NCI-H1694 treated with DMSO at 0.1 percent for 48 hours (cell line): ENCODE data around the gene FGF8.

ENCODE experiments used
- DNase-seq: peaks from one replicate; lab custom pipeline; 2025; lab: John Stamatoyannopoulos, UW

Gene FGF8

DNA sequence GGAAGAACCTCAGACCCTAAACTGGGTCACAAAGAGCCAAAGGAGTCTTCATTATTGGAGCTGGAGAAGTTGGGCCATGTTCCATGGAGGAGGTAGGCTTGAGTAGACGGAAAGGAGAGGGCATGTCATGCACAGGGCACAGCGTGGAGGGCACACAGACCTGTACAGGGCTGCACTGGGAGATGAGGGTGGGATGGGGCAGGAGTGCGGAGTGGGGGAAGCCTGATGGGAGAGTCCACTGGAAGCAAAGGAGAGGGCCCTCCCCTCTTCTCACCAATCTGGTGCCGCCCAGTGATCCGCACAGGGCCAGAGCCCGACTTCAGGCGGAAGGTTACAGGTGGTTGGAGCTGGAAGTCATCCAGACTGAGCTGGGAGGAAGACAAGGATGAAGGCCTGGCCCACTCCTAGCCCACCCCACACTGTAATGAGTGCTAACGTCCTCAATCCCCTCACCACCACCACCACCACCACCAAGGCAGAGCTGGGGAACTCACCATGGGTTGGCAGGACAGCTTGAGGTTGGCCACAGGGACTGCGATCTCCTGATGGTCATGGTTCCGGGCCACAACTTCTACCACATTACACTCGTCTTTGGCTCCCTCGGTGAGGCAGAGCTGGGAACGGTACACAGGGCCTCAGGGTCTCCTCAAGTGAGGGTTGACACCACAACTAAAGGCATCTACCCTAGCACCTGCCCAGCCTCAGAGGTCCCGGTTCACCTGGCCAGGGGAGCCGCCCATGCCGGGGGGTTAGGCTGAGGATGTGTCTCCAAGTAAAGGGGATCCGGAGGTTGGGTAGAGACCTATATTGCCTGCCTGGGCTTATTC, 6.3 kb upstream of the FGF8 start:
- no peak for DNase-seq

DNA sequence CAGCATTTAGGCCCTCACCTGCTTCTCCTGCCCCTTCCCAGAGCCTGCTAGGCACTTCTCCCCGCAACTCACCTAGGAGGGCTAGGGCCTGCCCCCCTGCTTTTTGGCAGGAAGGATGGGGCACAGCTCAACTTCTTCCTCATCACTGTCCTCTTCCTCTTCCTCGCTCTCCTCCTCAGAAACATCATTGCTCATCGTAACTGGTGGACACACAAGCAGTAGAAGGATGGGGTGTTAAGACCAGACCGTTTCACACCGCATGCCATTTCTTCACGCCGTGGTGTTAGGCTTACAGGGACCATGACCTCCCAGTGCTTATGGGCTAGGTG, 5.7 kb upstream of the FGF8 start:
- no peak for DNase-seq

DNA sequence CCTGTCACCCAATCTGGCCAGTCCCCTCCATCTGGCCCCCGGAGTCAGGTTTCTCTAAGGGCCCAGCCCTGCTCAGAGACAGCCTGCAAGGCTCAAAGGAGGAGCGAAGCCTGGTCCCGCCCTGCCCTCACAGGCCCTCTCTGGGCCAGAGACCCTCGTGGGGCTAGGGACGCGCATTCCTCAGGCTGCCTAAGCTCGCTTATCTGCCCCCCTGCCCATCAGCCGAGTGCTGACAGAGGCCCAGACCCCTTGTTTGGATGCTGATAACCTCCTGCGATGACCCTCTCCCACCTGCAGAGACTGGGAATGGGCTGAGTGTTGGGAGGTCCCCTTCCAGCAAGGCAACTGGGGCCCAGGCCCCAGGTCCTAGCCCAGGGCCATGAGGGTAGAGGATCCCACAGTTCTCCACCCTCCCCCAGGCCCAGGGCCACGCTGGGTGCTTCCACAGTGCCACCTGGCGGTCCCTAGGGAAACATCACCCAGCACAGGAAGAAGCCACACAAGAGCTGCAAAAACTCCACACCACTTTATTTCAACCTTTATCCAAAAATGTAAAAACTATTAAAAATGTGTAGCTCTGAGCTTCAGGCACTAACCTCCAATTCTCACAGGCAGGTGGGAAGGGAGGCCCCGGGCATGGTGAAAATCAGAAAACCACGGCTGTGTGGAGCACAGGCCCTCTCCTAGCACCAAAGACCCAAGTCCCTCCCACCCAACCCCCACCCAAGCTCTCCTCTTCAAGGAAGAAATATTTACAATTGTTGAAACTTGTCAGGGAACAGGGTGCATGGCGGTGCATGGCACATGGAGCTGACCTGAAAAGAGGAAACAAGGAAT, 5.1 kb upstream of the FGF8 start:
- peak; percentile 68 for DNase-seq

DNA sequence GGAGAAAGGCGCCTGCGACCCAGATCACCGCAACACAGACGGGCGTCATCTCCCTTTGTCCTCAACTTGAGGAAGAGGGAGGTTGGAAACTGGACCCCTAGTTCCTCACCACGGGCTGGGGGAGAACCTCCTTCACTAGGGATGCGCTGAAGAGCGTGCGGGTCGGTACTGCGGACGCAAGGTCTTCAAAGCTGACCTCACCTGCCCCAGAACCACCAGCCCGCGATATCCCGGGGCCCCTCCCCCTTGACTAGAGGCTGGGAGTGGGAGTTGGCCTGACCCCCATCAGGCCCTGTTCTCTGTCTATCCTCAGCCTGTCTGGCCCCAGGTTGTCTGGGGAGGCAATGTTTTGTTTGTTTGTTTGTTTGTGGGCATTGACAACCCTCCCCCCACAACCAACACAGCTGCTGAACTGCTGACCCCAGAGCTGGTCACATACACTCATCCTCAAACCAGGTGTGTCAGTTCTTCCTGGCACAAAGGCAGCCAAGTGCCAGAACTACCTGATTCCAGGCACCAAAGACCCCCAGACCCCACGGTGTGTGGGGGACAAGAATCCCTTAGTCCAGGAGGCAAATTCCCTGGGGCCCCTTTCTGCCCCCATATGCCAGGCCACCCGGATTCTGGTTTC, 4.4 kb upstream of the FGF8 start:
- no peak for DNase-seq

DNA sequence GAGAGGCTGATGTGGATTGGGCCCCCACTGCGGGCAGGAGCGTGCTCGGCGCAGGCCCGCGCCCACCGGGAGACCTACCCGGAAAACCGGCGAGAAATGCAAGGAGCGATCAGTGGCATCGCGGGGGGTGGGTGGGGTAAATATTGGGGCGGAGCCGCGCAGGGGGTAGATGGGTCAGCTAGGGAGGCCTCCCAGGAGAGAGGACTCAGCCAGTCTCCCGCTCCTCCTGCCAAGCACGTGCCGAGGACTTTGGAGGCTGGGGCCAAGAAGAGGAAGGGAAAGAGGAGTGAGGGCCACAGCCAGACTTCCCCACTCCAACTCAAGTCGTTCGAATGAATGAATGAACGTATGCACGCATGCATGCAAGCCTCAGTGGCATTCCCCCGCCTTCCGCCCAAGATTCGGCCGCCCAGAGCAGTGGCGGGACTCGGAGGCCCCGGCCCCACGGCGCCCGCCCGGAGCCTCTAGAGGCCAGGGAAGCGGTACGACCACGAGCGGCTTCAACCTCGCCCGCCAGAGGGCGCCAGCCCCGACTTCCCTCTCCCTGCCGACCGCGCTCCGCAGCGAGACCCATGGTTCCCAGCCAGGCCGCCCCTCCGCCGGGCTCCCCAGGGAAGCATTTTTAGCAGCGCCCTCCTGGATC, 3.8 kb upstream of the FGF8 start:
- DNase-seq, result peak; percentile 37

DNA sequence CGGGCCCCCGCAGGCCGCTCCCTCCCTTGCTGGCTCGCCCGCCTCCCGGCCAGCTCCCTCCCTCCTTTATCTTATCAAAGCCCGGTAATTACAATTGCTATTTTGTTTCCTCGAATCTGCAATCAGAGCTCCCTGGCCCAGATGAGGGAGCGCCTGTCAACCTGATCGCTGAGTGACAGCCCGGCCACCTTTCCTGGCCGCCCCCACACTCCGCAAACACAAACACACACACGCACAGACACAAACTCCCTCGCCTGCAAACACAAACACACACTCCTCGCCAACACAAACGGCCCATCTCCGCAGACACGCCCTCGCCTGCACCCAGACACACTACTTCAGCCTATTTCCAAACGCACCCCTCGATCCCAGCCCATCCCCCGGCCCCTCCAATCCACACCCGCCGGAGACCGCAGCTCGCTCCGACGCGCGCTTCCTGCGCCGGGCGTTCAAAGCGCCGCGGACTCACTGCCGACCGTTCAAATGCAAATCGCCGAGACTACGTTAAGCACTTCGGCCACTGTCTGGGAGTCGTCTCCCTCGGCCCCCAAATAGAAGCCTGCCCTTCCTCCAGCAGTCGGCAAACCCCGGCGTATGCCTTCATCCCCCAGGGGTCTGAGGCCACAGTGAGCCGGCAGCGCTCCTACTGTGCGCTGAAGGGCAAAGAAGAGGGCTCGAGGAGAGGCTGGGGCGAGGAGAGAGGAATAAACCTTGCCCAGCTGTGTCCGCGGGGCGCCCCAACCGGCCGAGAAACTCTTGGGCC, 3.0 kb upstream of the FGF8 start:
- no peak for DNase-seq

DNA sequence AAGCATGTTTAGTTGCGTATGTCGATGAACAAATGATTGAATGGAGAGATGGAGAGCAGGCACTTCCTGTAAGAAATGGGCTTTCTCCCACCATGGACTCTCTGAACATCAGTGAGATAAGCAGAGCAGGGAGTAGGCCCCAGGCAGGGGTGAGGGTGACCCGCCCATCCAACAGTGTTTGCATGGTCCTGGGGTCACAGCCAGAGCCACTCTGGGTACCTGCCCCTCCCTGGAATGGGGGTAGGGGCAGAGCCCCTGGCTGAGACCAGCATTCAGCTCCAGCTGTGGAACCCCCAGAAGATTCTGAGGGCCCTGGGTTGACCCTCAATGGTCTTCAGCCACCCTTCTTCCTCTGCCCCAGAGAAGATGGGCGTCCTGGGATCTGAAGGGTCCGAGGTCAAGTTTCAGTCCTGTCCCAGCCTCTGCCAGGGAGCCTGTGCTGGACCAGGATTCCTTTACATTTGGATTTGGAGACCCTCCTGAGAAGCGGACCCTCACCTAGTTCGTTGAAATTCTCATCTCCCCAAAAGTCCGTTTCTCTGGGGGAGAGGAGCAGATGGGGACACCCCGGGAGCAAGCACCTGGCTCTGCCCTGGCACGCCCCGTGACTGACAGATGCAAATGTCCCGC, 2.4 kb upstream of the FGF8 start:
- no peak for DNase-seq

DNA sequence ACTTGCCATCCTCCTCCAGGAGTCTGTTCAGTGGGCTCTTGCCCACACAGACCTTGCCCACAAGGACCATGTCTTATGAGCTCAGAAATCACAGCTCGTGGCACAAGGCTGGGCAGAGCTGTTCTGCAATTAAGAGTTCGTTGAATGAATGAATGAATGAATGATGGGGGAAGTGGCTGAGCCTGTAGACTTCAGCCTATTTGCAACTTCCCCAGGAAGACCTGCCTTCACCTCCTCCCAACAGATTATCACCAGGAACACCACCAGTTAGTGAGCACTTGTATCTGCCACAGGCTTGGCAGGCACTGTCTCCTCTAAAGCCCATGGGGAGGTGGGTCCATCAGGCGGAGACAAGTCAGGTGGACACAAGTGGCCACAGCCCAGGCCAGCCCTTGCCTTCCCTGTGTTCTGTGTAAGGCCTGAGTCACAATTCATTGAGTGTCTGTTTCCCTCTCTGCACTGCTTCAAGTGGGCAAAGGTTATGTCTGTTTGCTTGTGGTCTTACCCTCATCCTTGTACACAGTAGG, 1.8 kb upstream of the FGF8 start:
- no peak for DNase-seq

DNA sequence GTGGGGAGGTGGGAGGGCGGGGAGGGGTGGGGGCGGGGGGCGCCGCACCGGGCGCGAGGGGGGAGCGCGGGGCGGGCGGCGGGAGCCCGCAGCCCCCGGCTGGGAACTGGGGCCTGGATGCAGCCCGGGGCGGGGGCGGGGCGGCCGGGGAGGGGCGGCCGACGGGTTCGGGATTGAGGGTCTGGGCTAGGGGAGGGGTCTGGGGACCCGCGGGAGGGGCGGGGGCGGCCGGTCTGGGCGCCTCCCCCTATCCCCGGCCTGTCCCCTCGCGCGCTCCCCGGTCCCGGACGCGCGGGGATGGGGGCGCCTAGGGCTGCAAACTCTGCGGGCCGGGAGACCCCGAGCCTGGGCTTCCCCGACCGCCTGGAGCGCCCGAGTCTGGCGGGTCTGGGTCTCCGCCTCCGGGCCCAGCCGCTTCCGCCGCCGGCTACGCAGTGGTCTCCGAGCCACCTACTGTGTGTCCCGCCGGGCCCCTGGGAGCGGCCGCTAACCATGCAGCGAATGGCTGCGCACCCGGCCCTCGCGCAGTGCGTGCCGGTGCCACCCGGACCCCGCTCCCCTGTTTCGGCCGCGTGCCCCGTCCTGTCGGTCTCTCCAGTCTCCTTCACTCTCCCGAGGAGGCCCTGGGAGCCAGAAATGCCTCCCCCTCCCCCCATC, 375 bp upstream of the FGF8 start:
- no peak for DNase-seq

DNA sequence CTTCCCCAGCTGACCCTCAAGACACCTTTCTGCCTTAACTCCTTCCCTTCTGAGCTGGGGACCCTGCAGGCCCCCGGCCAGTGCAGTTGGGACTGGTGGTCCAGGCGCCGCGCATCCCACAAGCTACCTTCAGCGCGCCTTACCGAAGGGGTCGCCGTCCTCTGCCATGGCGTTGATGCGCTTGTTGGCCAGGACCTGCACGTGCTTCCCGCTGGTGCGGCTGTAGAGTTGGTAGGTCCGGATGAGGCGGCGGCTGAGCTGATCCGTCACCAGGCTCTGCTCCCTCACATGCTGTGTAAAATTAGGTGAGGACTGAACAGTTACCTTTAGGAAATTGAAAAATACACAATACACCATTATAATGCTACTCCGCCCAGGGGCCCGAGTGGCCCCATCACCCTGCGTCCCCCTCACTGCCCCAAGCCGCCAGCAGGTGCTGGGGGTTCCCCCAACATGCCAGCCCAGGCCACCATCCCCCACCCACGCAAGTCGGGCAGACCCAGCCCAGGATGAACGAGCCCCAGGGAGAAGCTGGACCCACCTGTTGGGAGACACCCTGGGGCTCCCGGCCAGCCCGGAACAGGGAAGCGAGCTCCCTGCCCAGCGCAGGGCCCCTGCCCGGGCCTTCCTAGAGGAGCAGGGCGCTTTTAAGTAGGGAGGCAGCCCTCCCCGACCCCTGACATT, 1.2 kb downstream of the FGF8 start:
- no peak for DNase-seq

DNA sequence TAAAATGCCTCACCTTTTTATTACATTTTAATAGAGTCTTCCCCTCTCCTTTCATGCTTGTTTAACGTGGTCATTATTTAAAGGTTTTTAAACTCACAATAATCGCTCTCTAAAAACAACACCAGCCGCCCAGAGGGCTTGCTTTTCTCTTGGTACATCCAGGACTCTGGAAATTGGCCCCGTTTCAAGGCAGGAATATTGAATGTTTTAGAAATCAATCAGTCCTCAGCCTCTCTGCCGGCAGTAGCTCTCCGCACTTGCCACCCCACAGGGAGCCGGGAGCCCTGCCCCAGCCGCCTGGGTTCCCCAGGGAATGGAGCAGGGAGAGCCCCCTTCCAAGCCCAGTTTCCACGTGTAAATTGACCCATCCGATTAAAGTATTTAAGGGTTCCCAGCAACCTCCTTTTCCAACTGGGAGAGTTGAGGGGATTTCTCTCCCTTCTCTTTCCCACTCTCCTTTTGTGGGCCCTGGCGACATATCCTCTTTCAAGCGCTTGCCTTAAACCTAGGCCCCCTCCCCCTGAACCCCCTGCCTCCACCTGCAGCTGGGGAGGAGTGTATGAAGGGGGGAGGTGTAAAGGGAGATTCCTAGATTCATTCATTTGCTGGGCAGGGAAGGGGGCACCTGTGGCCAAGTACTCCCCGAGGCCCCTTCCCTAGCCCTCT, 1.9 kb downstream of the FGF8 start:
- DNase-seq, result no peak

DNA sequence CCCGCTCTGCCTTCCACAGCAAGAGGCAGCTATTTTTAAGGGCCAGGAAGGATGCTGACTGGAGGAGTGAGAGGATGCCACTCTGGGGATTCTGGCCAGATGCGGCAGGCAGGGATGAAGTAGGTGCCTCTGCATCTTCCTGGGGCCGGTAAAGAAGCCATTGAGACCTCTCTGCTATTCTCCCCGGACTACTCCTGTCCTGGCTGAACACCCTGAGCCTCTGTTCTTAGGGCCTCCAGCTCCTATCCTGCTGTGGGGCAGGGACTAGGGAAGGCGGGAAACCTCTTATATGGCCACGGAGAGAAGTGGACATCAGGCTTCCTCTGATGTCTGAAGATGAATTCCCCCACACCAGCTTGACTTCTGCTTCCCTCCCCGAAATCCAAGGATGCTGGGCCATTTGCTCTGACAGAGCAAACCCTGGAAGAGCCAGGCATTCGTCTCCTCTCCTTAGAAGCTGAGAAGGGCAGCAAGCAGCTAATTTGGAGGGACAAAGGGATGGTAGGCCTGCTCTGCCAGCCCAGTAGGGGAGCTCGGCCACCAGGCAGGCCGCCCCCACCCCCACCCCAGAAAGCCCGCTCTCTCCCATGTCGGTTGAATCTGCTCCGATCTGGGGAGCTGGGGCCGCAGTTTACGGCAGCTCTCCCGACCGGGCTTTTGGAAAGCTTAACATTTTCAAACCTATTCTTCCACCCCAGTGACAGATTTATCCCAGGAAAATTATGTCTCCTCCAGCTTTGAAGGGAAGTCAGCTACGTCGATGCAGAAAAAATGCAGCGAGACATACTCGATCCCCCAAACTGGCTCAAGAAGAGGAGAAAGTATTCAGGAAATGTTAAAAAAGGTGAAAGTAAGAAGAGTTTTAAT, 2.8 kb downstream of the FGF8 start:
- DNase-seq, result no peak

DNA sequence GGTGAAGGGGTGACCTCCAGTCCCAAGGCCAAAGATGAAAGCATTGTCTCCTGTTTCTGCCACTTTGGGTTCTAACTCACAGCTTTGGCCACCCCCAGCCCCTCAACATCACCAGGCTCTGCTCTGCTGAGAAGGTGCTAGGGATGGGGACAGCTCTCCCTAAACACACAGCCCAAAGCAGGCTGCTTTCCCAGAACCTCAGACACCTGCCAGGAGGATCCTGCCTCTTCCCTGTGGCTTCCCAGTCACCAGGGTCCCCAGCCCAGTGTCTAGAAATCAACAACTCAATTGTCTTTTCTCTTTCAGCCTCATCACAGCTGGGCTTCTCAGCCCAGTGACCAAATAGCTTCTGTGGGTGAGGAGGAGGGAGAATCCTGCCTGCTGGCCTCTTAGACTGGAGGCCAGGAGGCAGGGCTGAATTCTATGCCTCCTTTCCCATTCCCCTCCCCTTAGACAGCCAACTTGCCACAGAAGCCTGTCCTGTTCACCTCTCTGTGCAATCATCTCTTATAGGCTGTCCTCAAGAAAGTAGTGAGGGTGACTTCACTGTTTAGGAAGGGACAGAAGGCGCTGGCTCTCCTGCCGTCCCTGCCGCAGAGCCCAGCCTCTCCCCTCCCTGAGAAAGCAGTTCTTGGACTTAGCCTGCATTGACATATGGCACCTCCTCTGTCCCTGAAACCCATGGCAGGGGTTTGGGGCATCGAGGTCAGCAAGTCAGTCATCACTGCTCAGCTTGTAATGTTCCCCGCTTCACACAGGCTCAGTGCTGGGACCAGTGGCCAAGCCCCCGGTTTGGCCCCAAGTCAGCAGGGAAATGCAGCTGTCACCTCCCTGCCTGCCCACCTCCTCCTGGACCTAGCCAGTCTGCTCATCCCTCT, 3.7 kb downstream of the FGF8 start:
- DNase-seq, result no peak

DNA sequence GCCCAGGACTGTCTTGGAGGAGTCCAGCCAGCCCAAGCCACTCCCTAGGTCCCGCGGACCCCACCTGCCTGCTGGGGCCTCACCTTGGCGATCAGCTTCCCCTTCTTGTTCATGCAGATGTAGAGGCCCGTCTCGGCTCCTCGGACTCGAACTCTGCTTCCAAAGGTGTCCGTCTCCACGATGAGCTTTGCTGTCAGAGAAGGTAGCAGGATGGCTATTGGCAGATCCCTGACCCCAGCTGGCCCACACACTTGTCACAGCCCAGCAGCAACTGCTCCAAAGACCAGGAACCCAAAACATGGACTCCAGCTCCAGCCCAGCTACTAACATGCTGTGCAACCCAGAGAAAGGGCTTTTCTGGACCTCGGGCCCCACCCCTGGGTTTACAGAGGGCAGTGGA, 4.5 kb downstream of the FGF8 start:
- DNase-seq, result no peak

DNA sequence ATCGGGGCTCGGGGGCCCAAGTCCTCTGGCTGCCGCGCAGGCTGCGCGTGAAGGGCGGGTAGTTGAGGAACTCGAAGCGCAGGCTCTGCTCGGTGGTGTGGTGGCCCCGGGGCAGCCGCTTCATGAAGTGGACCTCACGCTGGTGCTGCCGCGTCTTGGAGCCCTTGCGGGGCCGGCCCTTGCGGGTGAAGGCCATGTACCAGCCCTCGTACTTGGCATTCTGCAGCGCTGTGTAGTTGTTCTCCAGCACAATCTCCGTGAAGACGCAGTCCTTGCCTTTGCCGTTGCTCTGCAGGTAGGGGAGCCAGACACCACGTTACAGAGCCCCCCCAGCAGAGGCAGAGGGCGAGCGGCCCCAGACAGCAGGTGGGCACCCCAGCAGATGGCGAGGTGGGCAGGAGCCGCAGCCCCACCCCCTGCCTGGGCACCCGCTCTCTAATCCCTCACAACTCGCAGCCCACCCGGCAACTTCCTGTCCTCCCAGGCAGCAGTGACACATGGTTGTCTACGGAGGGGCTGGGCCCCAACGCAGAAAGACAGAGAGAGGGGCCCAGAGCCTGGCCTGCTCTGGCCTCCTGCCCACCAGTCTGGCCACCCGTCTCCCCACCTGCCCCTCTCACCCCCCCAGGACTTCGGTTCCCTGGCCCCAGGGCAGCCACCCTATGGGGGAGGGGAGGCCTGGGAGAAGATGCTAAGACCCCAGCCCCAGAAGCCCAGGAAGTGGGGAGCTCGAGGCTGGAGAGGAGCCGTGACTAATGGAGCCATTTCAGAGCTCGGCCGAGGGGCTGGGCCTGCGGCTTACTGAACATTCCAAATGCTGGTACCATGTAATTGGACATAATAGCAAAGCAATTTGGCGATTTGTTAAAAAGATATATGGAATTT, 5.3 kb downstream of the FGF8 start:
- DNase-seq, result no peak

DNA sequence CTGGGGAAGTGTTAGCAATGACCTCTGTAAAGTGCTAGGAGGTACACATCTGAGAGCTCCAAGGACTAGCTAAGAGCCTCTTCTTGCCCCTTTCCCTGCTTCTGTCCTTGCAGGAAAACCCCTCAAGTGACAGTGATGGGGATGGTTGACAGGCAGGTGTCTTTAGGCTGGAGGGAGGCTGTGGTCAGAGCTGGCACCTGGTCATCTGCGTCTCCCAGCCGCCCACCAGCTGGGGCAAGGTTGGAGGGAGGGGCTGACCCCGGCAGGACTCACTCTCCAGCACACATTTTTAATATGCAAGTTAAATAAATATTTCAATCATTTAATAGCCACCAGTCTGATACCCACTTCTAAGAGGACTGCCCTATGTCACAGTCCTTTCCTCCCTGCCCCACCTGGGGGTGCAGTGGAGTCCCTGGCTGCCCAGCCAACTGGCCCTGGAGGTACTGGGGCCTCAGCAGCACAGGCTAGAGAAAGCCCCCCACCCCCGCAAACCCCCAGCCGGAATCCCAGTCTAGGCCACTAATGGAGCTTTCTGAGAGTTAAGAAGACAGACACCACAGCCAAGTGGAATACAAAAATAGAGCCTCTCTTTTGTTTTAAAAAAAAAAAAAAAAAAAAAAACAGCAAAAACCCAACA, 6.3 kb downstream of the FGF8 start:
- no peak for DNase-seq
